ENCODE results near the gene ZDHHC12.

Gene ZDHHC12

DNA sequence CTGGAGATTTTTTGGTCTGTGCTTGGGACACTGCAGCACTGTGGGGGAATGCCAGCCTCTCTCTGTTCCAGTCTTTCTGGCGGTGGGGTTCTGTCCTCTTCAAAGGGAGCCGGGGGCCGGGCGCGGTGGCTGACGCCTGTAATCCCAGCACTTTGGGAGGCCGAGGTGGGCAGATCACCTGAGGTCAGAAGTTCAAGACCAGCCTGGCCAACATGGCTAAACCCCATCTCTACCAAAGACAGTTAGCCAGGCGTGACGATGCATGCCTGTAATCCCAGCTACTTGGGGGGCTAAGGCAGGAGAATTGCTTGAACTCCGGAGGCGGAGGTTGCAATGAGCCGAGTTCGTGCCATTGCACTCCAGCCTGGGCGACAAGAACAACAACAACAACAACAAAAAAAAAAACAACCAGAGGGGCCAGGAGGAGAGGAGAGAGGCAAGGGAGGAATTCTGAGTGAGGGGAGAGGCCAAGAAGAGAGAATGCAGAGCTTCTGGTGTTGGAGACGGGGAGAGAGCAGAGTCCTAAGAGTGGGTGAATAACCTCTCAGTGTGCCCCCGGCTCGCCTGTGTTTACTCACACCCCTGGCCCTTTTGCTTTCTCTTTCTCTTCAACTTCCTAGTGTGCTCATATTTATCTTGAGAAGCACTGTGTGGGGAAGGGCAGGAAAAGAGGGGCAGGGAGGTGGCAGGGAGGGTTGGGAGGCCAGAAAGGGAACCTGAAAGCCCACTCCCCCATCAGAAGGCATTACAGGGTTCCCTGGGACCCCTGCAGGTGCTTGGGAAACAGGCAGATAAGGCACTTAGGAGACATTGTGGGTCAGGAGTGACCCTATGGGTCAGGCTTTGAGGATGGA lies 38.1 kb downstream of the ZDHHC12 start:
- no peak for DNase-seq

GRCh38 chr9:128684325-128685199 lies 39.4 kb downstream of the ZDHHC12 start:
- peak; percentile 64 for DNase-seq

DNA sequence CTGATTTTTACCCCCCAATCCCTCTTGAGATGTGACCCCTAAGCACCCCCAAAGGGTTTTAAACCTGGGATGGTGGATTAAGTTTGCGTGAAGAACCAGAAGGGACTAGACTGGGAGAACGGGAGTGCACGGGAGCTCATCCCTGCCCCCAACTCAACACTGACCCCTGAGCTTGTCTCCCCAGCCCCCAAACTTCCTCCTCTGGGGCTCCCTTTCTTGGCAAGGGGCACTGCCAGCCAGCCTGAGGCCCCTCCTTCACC lies 39.9 kb downstream of the ZDHHC12 start:
- DNase-seq: no peak

- peak; percentile 15 for DNase-seq
These were observed 40.4 kb downstream of the ZDHHC12 start for GRCh38 chr9:128683340-128684064.

GRCh38 chr9:128677794-128678193 lies 46.1 kb downstream of the ZDHHC12 start:
- no peak for DNase-seq

GRCh38 chr9:128675382-128675781 lies 48.5 kb downstream of the ZDHHC12 start:
- DNase-seq: no peak

Measured in fibroblast of skin of scalp (primary cell).